Activated CD8-positive, alpha-beta memory T cell treated with anti-CD3 and anti-CD28 coated beads, Interleukin-2, amount 50 U/mL, for 24 hours (primary cell): ENCODE results near the gene HDAC9.

Source experiments
- DNase-seq: peaks from one replicate; pipeline ENCODE4 v3.0.0-alpha.2; 2020; ENCODE audit errors: extremely low read depth

Gene HDAC9

GRCh38 chr7:18845700-18846099, 350.2 kb downstream of the HDAC9 start:
- DNase-seq, result no peak

GRCh38 chr7:18846765-18847215, 351.2 kb downstream of the HDAC9 start:
- no peak for DNase-seq

GRCh38 chr7:18849130-18849529, 353.6 kb downstream of the HDAC9 start:
- no peak for DNase-seq

- no peak for DNase-seq
These were observed 360.2 kb downstream of the HDAC9 start for GRCh38 chr7:18855796-18856195.

GRCh38 chr7:18858232-18858631, 362.7 kb downstream of the HDAC9 start:
- no peak for DNase-seq

GRCh38 chr7:18859318-18859717, 363.8 kb downstream of the HDAC9 start:
- DNase-seq, result no peak

GRCh38 chr7:18860221-18860620, 364.7 kb downstream of the HDAC9 start:
- DNase-seq, result no peak

- DNase-seq, result no peak
These were observed 366.1 kb downstream of the HDAC9 start for GRCh38 chr7:18861514-18862118.

GRCh38 chr7:18864967-18865366, 369.4 kb downstream of the HDAC9 start:
- no peak for DNase-seq

GRCh38 chr7:18866359-18867036, 370.9 kb downstream of the HDAC9 start:
- no peak for DNase-seq

GRCh38 chr7:18872344-18872743, 376.8 kb downstream of the HDAC9 start:
- no peak for DNase-seq

- DNase-seq, result no peak
These were observed 378.3 kb downstream of the HDAC9 start for GRCh38 chr7:18873734-18874336.

GRCh38 chr7:18874880-18875279, 379.3 kb downstream of the HDAC9 start:
- DNase-seq, result no peak

GRCh38 chr7:18877874-18878273, 382.3 kb downstream of the HDAC9 start:
- no peak for DNase-seq

- no peak for DNase-seq
These were observed 391.3 kb downstream of the HDAC9 start for GRCh38 chr7:18886832-18887231.

- DNase-seq, result no peak
These were observed 393.9 kb downstream of the HDAC9 start for GRCh38 chr7:18889436-18889835.

- DNase-seq, result no peak
These were observed 394.6 kb downstream of the HDAC9 start for GRCh38 chr7:18890134-18890533.

GRCh38 chr7:18890885-18891621, 395.5 kb downstream of the HDAC9 start:
- no peak for DNase-seq

- no peak for DNase-seq
These were observed 397.6 kb downstream of the HDAC9 start for GRCh38 chr7:18893156-18893555.

GRCh38 chr7:18894155-18894554, 398.6 kb downstream of the HDAC9 start:
- no peak for DNase-seq

- DNase-seq, result no peak
These were observed 399.9 kb downstream of the HDAC9 start for GRCh38 chr7:18895456-18895855.

- no peak for DNase-seq
These were observed 400.9 kb downstream of the HDAC9 start for GRCh38 chr7:18896343-18896975.
